HepG2 (cell line): ENCODE results near the gene MIEF1. TPM values are rescaled to one million over a fixed set of nuclear protein-coding genes. Genes with fewer than 3 reads are reported as not detected.

Experiments used
- AGO1 ChIP-seq: fragments of 200-400 bp; formaldehyde crosslinking; IDR thresholded peaks from 2 replicates; pipeline ENCODE4 v1.6.1; 2017; ENCODE audit warnings: mild to moderate bottlenecking, low read depth, low read length, moderate library complexity; ENCODE audit not compliant: poor library complexity, severe bottlenecking
- BCL3 ChIP-seq: sonication (generic); formaldehyde crosslinking; IDR thresholded peaks from 2 replicates; pipeline ENCODE4 v1.5.1; 2020; ENCODE audit warnings: mild to moderate bottlenecking, missing genetic modification reagents, moderate library complexity
- CTCF ChIP-seq: sonication (generic); formaldehyde crosslinking; IDR thresholded peaks from 2 replicates; pipeline ENCODE4 v1.5.0; 2020; ENCODE audit warnings: mild to moderate bottlenecking, missing genetic modification reagents, moderate library complexity
- FOSL2 ChIP-seq: sonication (generic); formaldehyde crosslinking; IDR thresholded peaks from 2 replicates; pipeline ENCODE4 v1.4.0; 2020; ENCODE audit warnings: missing genetic modification reagents
- IRX3 ChIP-seq: sonication (generic); formaldehyde crosslinking; IDR thresholded peaks from 2 replicates; pipeline ENCODE4 v1.8.1; 2023; ENCODE audit warnings: mild to moderate bottlenecking, low read depth, missing genetic modification reagents, borderline replicate concordance
- KDM2A ChIP-seq: sonication (generic); formaldehyde crosslinking; IDR thresholded peaks from 2 replicates; pipeline ENCODE4 v1.4.0; 2020; ENCODE audit warnings: low read depth, missing genetic modification reagents, borderline replicate concordance
- REPIN1 ChIP-seq: sonication (generic); formaldehyde crosslinking; IDR thresholded peaks from 2 replicates; pipeline ENCODE4 v1.8.0; 2022; ENCODE audit warnings: missing genetic modification reagents, low read depth, mild to moderate bottlenecking, borderline replicate concordance
- SOX6 ChIP-seq, 2 experiments: fragments of 450-650 bp in 1 of 2; sonication (generic) in 1 of 2; formaldehyde crosslinking in 1 of 2; IDR thresholded peaks; 2 replicates each; pipeline versions ENCODE4 v1.4.0 to v1.6.1; 2017 to 2020; ENCODE audit warnings: antibody characterized with exemption in 1 of 2, mild to moderate bottlenecking in 1 of 2, missing genetic modification reagents in 1 of 2
- ZBTB8A ChIP-seq: sonication (generic); formaldehyde crosslinking; IDR thresholded peaks from 2 replicates; pipeline ENCODE4 v1.4.0; 2020; ENCODE audit warnings: mild to moderate bottlenecking, low read depth, missing genetic modification reagents, borderline replicate concordance
- ZNF317 ChIP-seq: sonication (generic); formaldehyde crosslinking; IDR thresholded peaks from 2 replicates; pipeline ENCODE4 v1.5.0; 2020; ENCODE audit warnings: mild to moderate bottlenecking, missing genetic modification reagents
- ZNF883 ChIP-seq: sonication (generic); formaldehyde crosslinking; IDR thresholded peaks from 2 replicates; pipeline ENCODE4 v1.5.1; 2020; ENCODE audit warnings: mild to moderate bottlenecking, missing genetic modification reagents; ENCODE audit errors: not compliant biosample characterization
- ZNF891 ChIP-seq: sonication (generic); formaldehyde crosslinking; IDR thresholded peaks from 2 replicates; pipeline ENCODE4 v1.5.0; 2020; ENCODE audit warnings: mild to moderate bottlenecking, missing genetic modification reagents
- polyA plus RNA-seq, 8 experiments: library from polyadenylated mRNA; depleted of rRNA in 3 of 8; stranded (reverse) in 7 of 8; unstranded in 1 of 8; fragments of >200 nt; fragmentation: Illumina TruSeq in 4 of 8; extraction: Trizol in 4 of 8; gene quantifications; 2 replicates each; pipeline versions ENCODE4 v1.2.1 to v1.2.3, GENCODE V29; 2011 to 2016; ENCODE audit warnings: low read depth in 4 of 8, missing spikeins in 1 of 8, mixed read lengths in 1 of 8; ENCODE audit not compliant: insufficient read depth in 1 of 8
- total RNA-seq, 5 experiments: library from RNA; depleted of rRNA; stranded (reverse); fragments of >200 nt; fragmentation: Illumina TruSeq; extraction: Trizol; gene quantifications; 2 replicates each; pipeline ENCODE4 v1.2.3, GENCODE V29; 2016; ENCODE audit warnings: low read depth in 1 of 5
- TF ChIP-seq, protein P1 (sequence below): sonication (generic); formaldehyde crosslinking; IDR thresholded peaks from 2 replicates; pipeline ENCODE4 v1.5.1; 2020; ENCODE audit warnings: missing genetic modification reagents, mild to moderate bottlenecking, borderline replicate concordance
- TF ChIP-seq, protein P2 (sequence below): sonication (generic); formaldehyde crosslinking; IDR thresholded peaks from 2 replicates; pipeline ENCODE4 v1.4.0; 2020; ENCODE audit warnings: missing genetic modification reagents, mild to moderate bottlenecking, borderline replicate concordance
- TF ChIP-seq, protein P3 (sequence below): IDR thresholded peaks from 2 replicates; pipeline ENCODE4 v1.6.1; 2016; ENCODE audit warnings: low read depth, control low read depth
- TF ChIP-seq, protein P4 (sequence below): sonication (generic); formaldehyde crosslinking; IDR thresholded peaks from 2 replicates; pipeline ENCODE4 v1.5.0; 2020; ENCODE audit warnings: missing genetic modification reagents
- TF ChIP-seq, protein P5 (sequence below): IDR thresholded peaks from 2 replicates; pipeline ENCODE4 v1.6.1; 2016; ENCODE audit warnings: missing compliant biosample characterization, missing genetic modification reagents, borderline replicate concordance

MIEF1 gene
- total and polyA plus RNA-seq, 2 of the 13 experiments (the other 11 are each of a cell fraction or from before 2014, with no cell fraction given): 21.7 to 34.8 TPM

- TF ChIP-seq, protein P1, sequence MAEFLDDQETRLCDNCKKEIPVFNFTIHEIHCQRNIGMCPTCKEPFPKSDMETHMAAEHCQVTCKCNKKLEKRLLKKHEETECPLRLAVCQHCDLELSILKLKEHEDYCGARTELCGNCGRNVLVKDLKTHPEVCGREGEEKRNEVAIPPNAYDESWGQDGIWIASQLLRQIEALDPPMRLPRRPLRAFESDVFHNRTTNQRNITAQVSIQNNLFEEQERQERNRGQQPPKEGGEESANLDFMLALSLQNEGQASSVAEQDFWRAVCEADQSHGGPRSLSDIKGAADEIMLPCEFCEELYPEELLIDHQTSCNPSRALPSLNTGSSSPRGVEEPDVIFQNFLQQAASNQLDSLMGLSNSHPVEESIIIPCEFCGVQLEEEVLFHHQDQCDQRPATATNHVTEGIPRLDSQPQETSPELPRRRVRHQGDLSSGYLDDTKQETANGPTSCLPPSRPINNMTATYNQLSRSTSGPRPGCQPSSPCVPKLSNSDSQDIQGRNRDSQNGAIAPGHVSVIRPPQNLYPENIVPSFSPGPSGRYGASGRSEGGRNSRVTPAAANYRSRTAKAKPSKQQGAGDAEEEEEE (CRISPR knock-in tag): no peak
- no peak for TF ChIP-seq SOX6 (IDR thresholded peaks at IDR 0.05)
- TF ChIP-seq SOX6 (CRISPR knock-in tag; IDR thresholded peaks at IDR 0.05): no peak
- TF ChIP-seq, protein P2, sequence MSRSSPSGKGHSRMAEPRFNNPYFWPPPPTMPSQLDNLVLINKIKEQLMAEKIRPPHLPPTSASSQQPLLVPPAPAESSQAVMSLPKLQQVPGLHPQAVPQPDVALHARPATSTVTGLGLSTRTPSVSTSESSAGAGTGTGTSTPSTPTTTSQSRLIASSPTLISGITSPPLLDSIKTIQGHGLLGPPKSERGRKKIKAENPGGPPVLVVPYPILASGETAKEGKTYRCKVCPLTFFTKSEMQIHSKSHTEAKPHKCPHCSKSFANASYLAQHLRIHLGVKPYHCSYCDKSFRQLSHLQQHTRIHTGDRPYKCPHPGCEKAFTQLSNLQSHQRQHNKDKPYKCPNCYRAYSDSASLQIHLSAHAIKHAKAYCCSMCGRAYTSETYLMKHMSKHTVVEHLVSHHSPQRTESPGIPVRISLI (CRISPR knock-in tag): 0 out of 2 replicates have a peak, but pooled peaks have one; percentile 33
- TF ChIP-seq FOSL2: peak; percentile 71
- TF ChIP-seq, protein P3, sequence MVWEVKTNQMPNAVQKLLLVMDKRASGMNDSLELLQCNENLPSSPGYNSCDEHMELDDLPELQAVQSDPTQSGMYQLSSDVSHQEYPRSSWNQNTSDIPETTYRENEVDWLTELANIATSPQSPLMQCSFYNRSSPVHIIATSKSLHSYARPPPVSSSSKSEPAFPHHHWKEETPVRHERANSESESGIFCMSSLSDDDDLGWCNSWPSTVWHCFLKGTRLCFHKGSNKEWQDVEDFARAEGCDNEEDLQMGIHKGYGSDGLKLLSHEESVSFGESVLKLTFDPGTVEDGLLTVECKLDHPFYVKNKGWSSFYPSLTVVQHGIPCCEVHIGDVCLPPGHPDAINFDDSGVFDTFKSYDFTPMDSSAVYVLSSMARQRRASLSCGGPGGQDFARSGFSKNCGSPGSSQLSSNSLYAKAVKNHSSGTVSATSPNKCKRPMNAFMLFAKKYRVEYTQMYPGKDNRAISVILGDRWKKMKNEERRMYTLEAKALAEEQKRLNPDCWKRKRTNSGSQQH: peak; percentile 92
- no peak for TF ChIP-seq ZBTB8A (CRISPR knock-in tag)
- TF ChIP-seq BCL3 (CRISPR knock-in tag): 0 out of 2 replicates have a peak, but pooled peaks have one; percentile 3
- TF ChIP-seq, protein P4, sequence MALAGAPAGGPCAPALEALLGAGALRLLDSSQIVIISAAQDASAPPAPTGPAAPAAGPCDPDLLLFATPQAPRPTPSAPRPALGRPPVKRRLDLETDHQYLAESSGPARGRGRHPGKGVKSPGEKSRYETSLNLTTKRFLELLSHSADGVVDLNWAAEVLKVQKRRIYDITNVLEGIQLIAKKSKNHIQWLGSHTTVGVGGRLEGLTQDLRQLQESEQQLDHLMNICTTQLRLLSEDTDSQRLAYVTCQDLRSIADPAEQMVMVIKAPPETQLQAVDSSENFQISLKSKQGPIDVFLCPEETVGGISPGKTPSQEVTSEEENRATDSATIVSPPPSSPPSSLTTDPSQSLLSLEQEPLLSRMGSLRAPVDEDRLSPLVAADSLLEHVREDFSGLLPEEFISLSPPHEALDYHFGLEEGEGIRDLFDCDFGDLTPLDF (CRISPR knock-in tag): peak; percentile 63; the same call in 1 of the 2 replicates
- TF ChIP-seq IRX3: peak; percentile 36; the same call in 1 of the 2 replicates
- TF ChIP-seq ZNF317 (CRISPR knock-in tag): peak; percentile 72
- TF ChIP-seq AGO1: peak; percentile 71
- TF ChIP-seq KDM2A (CRISPR knock-in tag): peak; percentile 44; the same call in 1 of the 2 replicates
- no peak; the same call in 1 of the 2 replicates for TF ChIP-seq REPIN1 (CRISPR knock-in tag)
- peak; percentile 65 for TF ChIP-seq ZNF883 (CRISPR knock-in tag)
- peak; percentile 25; the same call in 1 of the 2 replicates for TF ChIP-seq ZNF891
- TF ChIP-seq, protein P5, sequence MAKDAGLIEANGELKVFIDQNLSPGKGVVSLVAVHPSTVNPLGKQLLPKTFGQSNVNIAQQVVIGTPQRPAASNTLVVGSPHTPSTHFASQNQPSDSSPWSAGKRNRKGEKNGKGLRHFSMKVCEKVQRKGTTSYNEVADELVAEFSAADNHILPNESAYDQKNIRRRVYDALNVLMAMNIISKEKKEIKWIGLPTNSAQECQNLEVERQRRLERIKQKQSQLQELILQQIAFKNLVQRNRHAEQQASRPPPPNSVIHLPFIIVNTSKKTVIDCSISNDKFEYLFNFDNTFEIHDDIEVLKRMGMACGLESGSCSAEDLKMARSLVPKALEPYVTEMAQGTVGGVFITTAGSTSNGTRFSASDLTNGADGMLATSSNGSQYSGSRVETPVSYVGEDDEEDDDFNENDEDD (CRISPR knock-in tag): peak; percentile 7; the same call in 1 of the 2 replicates
- TF ChIP-seq CTCF: peak; percentile 73
Observed at GRCh38 chr22:39519681-39520225, 17.7 kb downstream of the MIEF1 start (continued).
